ENCODE measurements around the gene P2RY8.
"Not testable (repeated sequence)": the region's sequence is repeated elsewhere in the genome, so short reads cannot be mapped to it uniquely, and the experiment has no call there.

The P2RY8 gene

GRCh38 chrX:1554469-1555210 lies 17.7 kb upstream of the P2RY8 start:
- no peak for TF ChIP-seq CTCF (conservative IDR thresholded peaks at IDR 0.05)
- no peak overlapping the region for H3K27ac ChIP-seq

- TF ChIP-seq CTCF (conservative IDR thresholded peaks at IDR 0.05), result no peak
- H3K27ac ChIP-seq, result no peak overlapping the region
Observed at GRCh38 chrX:1551959-1552546, 15.1 kb upstream of the P2RY8 start.

GRCh38 chrX:1546691-1547251 lies 9.8 kb upstream of the P2RY8 start:
- H3K27ac ChIP-seq, result no peak overlapping the region
- no peak for TF ChIP-seq CTCF (conservative IDR thresholded peaks at IDR 0.05)

GRCh38 chrX:1545776-1546408 lies 8.9 kb upstream of the P2RY8 start:
- no peak overlapping the region for H3K27ac ChIP-seq
- TF ChIP-seq CTCF (conservative IDR thresholded peaks at IDR 0.05), result no peak

- no peak overlapping the region for H3K27ac ChIP-seq
- TF ChIP-seq CTCF (conservative IDR thresholded peaks at IDR 0.05), result no peak
Observed at GRCh38 chrX:1542994-1543725, 6.2 kb upstream of the P2RY8 start.

GRCh38 chrX:1539146-1539545 lies 2.2 kb upstream of the P2RY8 start:
- H3K27ac ChIP-seq, result not testable (repeated sequence)

GRCh38 chrX:1537716-1538090 lies 718 bp upstream of the P2RY8 start:
- not testable (repeated sequence) for H3K27ac ChIP-seq

- no peak overlapping the region for H3K27ac ChIP-seq
- TF ChIP-seq CTCF (conservative IDR thresholded peaks at IDR 0.05), result no peak
Observed at GRCh38 chrX:1536712-1537030, 314 bp downstream of the P2RY8 start.
